HepG2 (cell line): ENCODE results near the gene SELENOI.

ENCODE experiments used
- MEIS2 ChIP-seq: sonication (generic); formaldehyde crosslinking; IDR thresholded peaks from 2 replicates; pipeline ENCODE4 v1.9.0; 2021; ENCODE audit warnings: mild to moderate bottlenecking, missing genetic modification reagents
- REST ChIP-seq, 2 experiments: IDR thresholded peaks; 2 replicates each; pipeline ENCODE4 v1.6.1; 2011 to 2012; ENCODE audit warnings: low read length in 2 of 2, borderline replicate concordance in 1 of 2, low read depth in 1 of 2, mild to moderate bottlenecking in 1 of 2, moderate library complexity in 1 of 2
- TAF1 ChIP-seq: sonication (generic); formaldehyde crosslinking; IDR thresholded peaks from 2 replicates; pipeline ENCODE4 v1.4.0; 2020; ENCODE audit warnings: missing genetic modification reagents
- ZFX ChIP-seq: sonication (generic); formaldehyde crosslinking; IDR thresholded peaks from 2 replicates; pipeline ENCODE4 v1.4.0; 2020; ENCODE audit warnings: mild to moderate bottlenecking, low read depth, missing genetic modification reagents, moderate library complexity
- ZNF224 ChIP-seq: sonication (generic); formaldehyde crosslinking; IDR thresholded peaks from 2 replicates; pipeline ENCODE4 v1.5.0; 2020; ENCODE audit warnings: mild to moderate bottlenecking, missing genetic modification reagents
- ZNF256 ChIP-seq: sonication (generic); formaldehyde crosslinking; conservative IDR thresholded peaks from 2 replicates; pipeline ENCODE4 v1.4.0; 2020; ENCODE audit warnings: missing genetic modification reagents
- ZNF670 ChIP-seq: sonication (generic); formaldehyde crosslinking; IDR thresholded peaks from 2 replicates; pipeline ENCODE4 v1.8.0; 2022; ENCODE audit warnings: mild to moderate bottlenecking, missing genetic modification reagents, borderline replicate concordance

- TF ChIP-seq REST (IDR thresholded peaks at IDR 0.05; ENCODE audit: borderline replicate concordance in 1 of 2, low read depth in 1 of 2, low read length in 2 of 2) = no peak
- TF ChIP-seq MEIS2 (CRISPR knock-in tag) = no peak
- TF ChIP-seq ZFX (CRISPR knock-in tag) = no peak
- no peak for TF ChIP-seq ZNF670 (CRISPR knock-in tag)
- no peak for TF ChIP-seq TAF1 (CRISPR knock-in tag)
- TF ChIP-seq ZNF256 (CRISPR knock-in tag) = no peak
- no peak for TF ChIP-seq ZNF224
These were observed 93.0 kb downstream of the SELENOI start for GRCh38 chr2:26438926-26439325.
